AG04449 (cell line): ENCODE results near the gene ANO6.
"Not testable (repeated sequence)": the region's sequence is repeated elsewhere in the genome, so short reads cannot be mapped to it uniquely, and the experiment has no call there.

Experiments used
- CTCF ChIA-PET: fragments of 350-600 bp; formaldehyde crosslinking; extraction: SDS; loops from one replicate; lab custom pipeline; 2021; ENCODE audit warnings: antibody characterized with exemption; lab: Yijun Ruan, JAX
- POLR2A ChIA-PET: fragments of 400-600, 350-600 bp; formaldehyde crosslinking; extraction: SDS; loops from one replicate; lab custom pipeline; 2020; ENCODE audit warnings: antibody characterized with exemption, inconsistent platforms; lab: Yijun Ruan, JAX
- DNase-seq: peaks from one replicate; pipeline ENCODE4 v3.0.0-alpha.2; 2010; ENCODE audit warnings: low read depth, low spot score
- H3K4me3 ChIP-seq: 2 replicates; pipeline ENCODE4 v1.5.1; 2011; ENCODE audit warnings: low read depth, mild to moderate bottlenecking, control low read depth, low read length
- TF ChIP-seq, protein P1 (sequence below): IDR thresholded peaks from one replicate; pipeline ENCODE4 v1.5.1; 2011; ENCODE audit warnings: mild to moderate bottlenecking, moderate library complexity, low read length, control low read depth, inconsistent platforms; ENCODE audit not compliant: insufficient read depth; ENCODE audit errors: missing control alignments

Gene ANO6

GRCh38 chr12:45235087-45236025 lies 19.5 kb downstream of the ANO6 start:
- TF ChIP-seq, protein P1, sequence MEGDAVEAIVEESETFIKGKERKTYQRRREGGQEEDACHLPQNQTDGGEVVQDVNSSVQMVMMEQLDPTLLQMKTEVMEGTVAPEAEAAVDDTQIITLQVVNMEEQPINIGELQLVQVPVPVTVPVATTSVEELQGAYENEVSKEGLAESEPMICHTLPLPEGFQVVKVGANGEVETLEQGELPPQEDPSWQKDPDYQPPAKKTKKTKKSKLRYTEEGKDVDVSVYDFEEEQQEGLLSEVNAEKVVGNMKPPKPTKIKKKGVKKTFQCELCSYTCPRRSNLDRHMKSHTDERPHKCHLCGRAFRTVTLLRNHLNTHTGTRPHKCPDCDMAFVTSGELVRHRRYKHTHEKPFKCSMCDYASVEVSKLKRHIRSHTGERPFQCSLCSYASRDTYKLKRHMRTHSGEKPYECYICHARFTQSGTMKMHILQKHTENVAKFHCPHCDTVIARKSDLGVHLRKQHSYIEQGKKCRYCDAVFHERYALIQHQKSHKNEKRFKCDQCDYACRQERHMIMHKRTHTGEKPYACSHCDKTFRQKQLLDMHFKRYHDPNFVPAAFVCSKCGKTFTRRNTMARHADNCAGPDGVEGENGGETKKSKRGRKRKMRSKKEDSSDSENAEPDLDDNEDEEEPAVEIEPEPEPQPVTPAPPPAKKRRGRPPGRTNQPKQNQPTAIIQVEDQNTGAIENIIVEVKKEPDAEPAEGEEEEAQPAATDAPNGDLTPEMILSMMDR: no peak
- CTCF ChIA-PET: interaction anchor here (0.9 to 1.3 kb wide), 4 partner anchors 25 to 110 kb away, joined by 3 read pairs; no protein-coding TSS in a partner anchor
- no peak overlapping the region for H3K4me3 ChIP-seq
- POLR2A ChIA-PET: interaction anchor here (0.6 to 1.0 kb wide), 5 partner anchors 15 to 659 kb away, joined by 3 to 7 read pairs (median 4); partner anchors contain the start of gene ANO6
- no peak for DNase-seq

DNA sequence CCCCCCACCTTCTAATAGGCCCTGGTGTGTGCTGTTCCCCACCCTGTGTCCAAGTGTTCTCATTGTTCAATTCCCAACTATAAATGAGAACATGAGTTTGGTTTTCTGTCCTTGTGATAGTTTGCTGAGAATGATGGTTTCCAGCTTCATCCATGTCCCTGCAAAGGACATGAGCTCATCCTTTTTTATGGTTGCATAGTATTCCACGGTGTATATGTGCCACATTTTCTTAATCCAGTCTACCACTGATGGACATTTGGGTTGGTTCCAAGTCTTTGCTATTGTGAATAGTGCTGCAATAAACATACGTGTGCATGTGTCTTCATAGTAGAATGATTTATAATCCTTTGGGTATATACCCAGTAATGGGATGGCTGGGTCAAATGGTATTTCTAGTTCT lies 20.5 kb downstream of the ANO6 start:
- DNase-seq, POLR2A ChIA-PET, H3K4me3 ChIP-seq: not testable (repeated sequence)
- CTCF ChIA-PET: interaction anchor here (1.1 kb wide), 1 partner anchor 109 kb away, joined by 3 read pairs; no protein-coding TSS in a partner anchor

- ChIA-PET POLR2A (no interaction called here), CTCF (interaction anchor here (1.1 kb wide), 1 partner anchor 12 kb away, joined by 3 read pairs; no protein-coding TSS in a partner anchor)
- H3K4me3 ChIP-seq: no peak overlapping the region
- TF ChIP-seq, protein P1: no peak
- no peak for DNase-seq
Observed at GRCh38 chr12:45242180-45242579, 26.3 kb downstream of the ANO6 start.

DNA sequence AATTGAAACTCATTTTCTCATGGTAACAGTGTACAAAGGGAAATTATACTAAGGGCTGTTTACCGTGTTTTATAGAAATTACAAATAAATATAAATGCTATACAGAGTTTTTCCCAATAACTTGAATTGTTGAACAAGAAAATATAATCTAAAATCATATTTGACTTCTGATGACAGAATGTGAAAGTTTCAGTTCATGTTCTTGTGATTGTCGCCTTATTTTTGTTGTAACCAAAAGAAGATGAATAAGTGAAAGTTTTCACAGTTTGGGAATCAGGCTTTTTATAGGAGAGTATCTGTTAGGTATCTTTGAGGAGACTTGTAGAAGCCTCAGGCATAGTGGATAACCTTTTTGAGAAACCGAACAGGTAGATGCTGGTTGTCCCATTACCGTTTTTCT lies 28.1 kb downstream of the ANO6 start:
- DNase-seq: no peak
- TF ChIP-seq, protein P1: no peak
- H3K4me3 ChIP-seq: no peak overlapping the region
- ChIA-PET CTCF (interaction anchor here (1.6 kb wide), 1 partner anchor 11 kb away, joined by 4 read pairs; no protein-coding TSS in a partner anchor), POLR2A (no interaction called here)

DNA sequence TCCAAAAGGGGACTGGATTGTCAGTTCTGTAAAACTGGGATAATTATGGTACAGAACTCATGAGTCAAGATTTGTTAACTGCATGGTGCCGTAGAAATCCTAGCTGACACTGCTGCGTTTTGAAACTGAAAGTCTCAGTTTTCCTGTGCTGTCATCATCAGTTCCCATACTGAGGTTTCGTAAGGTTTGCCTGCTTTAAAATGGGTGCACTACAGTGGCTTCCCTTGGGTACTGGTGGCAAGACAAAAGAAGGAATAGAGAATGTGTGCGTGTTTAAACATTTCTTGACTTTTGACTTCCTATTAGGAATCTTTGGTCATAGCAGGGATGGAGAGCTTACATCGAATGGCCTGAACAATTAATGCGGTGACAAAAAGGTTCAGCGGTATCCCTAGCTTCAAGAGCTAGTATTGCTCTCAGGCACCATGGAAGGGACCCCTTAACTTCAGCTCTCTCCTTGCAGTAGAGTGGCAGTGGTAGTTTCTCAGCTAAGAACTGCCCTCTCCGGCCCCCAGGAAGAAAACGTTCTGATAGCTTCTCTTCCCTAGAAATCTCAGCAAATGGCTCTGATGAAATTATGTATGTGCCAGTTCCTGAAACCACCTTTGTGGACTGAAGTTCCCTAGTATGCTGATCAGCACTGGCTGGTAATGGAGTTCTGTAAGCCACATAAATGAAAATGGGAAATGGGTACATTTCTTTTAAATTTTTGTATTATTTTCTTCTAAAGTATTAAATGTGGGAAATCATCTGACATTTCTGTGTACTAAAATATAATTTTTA lies 28.9 kb downstream of the ANO6 start:
- ChIA-PET CTCF (interaction anchor here (1.1 to 1.6 kb wide), 2 partner anchors 10 to 15 kb away, joined by 3 to 4 read pairs; no protein-coding TSS in a partner anchor), POLR2A (no interaction called here)
- TF ChIP-seq, protein P1: no peak
- no peak for DNase-seq
- H3K4me3 ChIP-seq: no peak overlapping the region

- DNase-seq: no peak
- TF ChIP-seq, protein P1: no peak
- ChIA-PET CTCF (no interaction called here), POLR2A (no interaction called here)
- H3K4me3 ChIP-seq: no peak overlapping the region
Observed at GRCh38 chr12:45246236-45246635, 30.3 kb downstream of the ANO6 start.
